GM18520 (cell line): ENCODE measurements around the gene CYP27B1.

Source experiments
- ATAC-seq: cut with Tn5 transposase; IDR thresholded peaks from one replicate; pipeline ENCODE4 v1.9.1; 2021; ENCODE audit not compliant: unreplicated experiment

The CYP27B1 gene, protein sequence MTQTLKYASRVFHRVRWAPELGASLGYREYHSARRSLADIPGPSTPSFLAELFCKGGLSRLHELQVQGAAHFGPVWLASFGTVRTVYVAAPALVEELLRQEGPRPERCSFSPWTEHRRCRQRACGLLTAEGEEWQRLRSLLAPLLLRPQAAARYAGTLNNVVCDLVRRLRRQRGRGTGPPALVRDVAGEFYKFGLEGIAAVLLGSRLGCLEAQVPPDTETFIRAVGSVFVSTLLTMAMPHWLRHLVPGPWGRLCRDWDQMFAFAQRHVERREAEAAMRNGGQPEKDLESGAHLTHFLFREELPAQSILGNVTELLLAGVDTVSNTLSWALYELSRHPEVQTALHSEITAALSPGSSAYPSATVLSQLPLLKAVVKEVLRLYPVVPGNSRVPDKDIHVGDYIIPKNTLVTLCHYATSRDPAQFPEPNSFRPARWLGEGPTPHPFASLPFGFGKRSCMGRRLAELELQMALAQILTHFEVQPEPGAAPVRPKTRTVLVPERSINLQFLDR

DNA sequence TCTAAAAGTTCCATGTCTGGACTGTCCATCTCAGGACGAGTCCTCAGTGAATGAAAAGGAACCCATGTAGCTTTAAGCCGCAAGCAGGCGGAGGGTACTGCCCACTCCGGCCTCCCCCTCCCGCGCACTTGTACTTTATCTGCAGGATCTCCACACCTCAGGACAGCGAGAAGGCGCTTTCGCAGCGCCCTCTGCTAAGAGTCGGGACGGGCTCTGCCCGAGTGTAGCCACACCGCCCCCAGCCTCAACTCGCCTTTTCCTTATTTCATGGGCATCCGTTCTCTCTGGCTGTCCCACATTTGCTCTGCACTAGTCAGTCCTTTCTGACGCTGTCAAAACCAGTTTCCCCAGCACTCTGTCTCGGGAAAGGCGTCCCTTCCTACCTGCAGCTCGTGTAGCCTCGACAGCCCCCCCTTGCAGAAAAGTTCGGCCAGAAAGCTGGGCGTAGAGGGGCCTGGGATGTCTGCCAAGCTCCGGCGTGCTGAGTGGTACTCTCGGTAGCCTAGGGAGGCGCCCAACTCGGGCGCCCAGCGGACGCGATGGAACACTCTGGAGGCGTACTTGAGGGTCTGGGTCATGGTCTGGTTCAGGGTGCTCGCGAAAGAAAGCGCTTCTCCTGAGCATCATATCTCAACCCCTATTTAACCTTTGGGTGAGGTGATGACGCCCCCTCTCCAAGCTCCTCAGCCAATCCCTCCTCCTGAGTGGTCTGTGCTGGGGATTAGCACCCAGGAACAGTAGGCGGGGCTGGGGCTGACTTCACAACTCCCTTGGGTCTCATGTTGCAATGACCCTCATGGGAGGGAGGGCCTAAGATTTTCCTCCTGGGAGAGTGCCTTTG, at the start of gene CYP27B1:
CYP27B1 (minus strand) TSS at position 615 of the 841 bp plus-strand sequence; CDS start at position 578, 37 bp downstream.
- no peak for ATAC-seq

DNA sequence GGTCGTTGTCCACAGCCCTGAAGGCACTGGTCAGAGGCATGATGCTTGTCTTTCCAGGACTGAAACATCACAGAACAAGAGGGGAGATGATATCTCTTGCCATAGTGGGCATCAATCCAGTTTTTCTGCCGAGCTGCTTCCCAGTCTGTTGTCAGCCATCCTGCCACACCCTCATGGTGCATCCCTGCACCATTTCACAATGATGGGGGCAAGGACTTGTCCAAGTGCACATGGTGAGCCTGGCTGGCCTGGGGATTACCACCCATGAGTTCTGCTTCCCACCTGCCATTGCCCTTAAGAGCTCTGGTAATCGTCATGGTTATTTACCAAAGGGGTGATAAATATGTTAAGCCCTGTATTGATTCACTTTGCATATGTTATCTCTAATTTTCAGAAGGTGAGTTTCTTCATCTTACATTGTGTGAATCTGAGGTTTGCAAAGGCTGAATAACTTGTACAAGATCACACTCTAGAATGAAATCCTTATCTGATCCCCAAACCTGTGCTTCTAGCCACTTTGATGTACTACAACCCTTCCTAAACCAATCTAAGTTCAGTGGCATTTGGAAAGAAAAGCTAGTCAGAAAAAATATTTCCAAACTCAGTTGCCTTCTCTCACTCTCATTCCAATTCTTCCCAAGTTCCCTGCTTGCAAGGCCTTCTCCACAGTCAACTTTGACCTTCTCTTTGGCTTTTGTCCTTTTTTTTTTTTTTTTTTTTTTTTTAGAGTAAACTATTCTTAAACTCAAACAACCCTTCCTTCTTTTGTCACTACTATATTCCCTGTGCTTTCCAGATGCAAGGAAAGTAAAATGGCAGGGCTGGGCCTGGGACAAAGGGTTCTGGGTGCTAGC, 49.4 kb upstream of the CYP27B1 start:
- ATAC-seq: no peak

DNA sequence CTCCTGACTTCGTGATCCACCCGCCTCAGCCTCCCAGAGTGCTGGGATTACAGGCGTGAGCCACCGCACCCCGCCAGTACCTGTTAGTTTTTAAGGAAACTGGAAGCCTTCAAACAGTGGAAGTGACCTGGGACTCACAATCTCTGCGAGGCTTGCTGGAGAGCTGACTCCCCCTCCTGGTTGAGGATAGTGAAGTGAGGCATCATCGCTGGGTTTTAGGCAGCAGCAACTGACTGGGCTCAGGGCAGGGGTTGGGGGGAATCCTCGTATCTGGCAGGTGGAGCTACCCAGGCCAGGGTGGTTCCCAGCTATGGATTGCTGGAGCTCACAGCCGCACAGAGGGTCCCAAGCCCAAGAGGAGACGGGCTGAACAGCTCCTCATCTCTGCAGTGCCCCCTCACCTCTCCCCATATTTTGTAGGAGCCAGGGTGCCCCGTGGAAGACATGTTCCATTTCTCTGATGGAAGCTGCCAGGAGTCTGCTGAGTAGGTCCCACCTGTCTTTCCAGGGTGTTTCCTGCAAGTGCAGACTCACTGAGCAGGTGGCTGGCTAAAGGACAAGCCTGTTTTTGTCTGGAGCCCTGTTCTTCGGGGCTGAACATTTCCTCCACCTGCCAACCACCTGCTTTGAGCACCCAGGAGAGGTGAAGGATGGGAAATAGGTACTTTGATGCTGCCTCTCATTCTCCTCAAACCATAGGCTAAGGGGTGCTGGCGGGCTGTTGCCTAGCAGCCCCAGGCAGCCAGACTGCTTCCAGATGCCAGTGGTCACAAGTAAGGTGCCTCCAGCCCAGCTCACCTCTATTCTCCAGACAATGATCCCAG, 48.5 kb upstream of the CYP27B1 start:
- no peak for ATAC-seq

DNA sequence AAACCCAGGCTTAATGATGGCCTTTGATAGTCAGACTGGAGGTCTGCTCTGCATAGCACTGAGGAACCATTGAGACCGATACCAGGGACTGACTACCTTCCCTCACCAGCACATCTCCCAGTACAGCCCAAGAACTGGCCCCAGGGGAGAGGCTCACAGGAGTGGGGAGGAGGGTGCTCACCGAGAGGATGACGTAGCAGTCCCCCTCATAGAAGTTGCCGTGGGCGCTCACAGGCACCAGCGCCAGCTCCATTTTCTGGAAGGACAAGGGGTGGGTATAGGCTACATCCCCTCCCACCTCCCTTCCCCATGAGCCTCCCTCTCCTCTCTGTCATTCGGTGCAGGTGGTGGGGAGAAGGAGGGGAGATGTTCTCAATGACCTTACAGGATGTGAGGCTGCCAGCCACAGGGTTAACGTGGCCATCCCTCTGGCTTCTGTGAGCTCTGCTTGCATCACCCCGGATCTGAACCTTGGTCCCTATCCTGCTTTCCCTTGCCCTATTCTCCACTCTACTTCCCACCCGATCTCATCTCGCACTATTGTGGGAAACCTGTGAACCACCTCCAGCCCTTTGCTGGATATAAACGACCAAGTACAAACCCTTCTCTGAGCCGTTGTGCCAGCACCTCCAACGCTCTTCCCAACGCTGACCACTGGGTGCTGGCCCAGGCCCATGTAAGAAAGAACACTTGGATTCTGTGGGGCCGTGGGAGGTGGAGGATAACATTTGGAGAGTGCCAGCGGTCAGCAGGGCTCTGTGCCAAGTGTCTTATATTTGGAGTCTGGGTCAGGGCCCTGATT, 47.3 kb upstream of the CYP27B1 start:
- ATAC-seq: no peak

DNA sequence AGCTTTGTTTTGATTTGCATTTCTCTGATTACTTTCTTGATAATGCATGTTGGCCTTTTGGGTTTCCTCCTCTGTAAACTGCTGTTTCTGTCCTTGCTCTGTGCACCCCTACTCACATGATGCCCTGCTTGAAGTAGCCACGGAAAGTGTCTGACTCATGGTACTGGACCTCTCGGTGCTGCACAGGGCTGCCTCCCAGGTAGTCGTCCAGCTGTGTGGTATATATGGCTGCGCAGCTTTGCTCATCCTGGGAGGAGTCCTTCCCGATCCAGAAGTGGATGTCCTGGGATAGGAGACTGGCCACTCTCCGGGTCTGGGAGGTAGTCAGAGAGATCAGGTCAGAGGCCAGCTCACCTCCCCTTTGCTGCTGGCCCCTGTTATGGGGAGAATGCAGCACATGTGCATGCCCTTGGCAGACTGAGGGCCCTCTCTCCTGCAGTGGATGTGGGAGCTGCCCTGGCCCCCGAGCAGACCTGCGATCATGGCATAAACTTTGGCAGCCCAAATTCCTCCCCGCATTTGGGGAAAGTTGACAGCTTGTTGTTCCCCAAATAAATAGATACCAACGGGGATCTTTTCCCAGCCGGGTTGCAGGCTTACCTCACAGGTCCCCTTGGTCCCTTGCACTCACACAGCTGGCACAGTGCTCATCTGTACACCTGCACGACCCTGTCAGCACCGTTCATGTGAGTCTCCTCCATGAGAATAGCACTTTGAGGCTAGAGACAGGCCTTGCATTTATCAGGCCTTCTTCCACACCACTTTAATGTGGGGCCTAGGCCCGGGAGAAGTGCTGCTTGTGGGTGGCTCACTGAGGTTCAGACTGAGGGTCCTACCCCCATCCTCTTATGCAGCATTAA, 46.5 kb upstream of the CYP27B1 start:
- no peak for ATAC-seq

DNA sequence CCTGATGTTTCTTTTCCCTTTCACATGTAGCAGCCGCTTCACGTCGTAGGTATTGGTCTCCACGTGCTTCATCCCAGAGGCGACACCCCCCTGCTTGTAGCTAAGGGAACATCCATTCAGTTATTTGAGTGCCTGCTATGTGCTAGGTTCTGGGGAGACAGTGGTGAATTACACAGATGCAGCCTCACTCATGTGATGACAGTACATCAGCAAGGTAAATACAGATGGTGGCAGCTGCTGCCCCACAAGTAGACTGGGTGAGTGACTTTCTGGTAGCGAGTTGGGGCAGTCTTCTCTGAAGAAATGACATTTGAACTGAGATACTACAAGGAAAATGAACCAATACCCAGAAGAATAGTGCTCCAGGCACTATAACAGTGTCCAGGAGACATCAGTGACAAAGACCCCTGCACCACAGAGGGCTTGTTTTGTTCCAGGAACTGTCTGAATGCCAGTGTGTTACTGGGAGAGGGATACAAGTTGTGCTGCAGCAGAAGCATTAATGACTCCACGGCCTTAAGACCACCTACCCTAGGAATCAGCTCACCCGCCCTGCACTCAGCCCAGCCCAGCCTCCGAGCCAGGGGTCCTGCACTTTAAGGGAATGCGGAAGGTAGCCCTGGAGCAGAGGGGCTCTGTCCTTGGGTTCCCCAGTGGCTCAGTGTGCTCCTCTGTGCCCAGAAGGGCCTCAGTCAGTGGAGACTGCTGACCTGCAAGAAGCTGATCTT, 44.3 kb upstream of the CYP27B1 start:
- ATAC-seq: no peak

DNA sequence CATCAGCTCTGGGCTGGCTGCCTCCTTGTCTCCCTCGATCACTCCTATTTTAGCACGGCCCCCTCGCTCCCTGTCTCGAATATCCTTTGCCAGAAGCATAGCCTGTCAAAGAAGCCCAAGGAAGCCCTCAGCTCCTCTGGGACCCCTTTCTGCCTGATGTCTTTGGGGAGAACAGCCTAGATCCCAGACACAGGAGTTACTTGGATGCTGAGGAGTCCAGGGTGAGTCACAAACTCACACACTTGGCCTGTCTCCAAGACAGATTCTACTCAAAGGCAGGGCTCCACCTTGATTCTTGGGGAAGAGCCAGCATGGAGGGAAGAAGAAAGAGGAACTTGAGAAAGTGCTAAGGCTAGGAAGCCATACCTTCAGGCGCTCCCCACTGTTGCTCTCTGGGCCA, 43.6 kb upstream of the CYP27B1 start:
- ATAC-seq: no peak

DNA sequence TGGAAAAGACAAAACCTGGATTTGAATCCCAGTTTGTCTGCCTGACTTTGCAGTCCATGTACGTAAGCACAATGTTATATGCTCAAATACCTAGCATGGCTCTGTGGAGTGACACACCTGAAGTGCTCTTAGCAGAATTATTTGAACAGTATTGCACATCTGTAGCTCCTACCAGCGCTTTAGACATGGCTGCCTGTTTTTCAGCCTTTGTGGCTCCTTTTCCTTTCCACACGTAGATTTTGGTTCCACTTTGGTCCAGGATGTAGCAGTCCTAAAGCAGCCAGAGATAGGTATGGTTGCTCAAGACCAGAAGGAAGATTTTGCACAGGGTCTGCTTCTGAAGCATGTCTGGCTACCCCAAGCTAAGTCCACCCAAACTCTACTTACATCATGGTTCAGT, 42.5 kb upstream of the CYP27B1 start:
- ATAC-seq: no peak

DNA sequence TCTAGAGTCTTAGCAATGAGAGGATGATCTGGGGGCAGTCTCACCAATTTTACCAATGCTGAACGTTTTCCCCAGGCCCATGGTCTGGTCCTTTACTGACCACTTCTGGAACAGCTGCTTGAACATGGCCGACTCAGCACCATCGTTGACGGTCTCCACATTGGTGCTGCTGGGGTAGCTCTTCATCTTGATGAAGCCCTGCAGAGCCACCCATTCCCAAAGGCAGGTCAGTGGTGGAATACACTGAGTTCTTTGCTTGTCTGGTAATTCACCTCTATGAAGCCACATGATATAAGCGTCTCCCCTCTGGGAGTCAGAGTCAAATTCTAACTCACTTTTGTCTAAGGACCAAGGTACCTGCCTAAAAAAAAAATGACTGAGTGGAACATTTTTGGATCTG, 41.5 kb upstream of the CYP27B1 start:
- ATAC-seq: no peak

DNA sequence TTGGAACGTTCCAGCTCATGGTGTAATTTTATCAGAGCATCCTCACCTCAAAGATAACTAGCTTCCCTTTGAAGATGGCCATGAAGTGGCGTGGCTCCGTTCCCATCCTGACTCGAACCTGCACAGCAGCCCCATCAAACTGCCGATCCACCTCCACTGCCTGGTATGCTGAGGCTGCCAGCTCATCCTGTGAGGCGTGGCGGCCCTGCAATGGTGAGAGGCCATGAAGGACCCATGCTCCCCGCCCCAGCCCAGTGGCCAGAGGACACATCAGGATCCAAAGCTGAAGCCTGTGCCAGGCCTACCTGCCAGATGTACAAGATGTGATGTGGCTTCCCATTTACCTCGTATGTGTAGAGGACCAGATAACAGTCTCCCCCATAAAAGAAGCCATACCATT, 40.4 kb upstream of the CYP27B1 start:
- no peak for ATAC-seq

DNA sequence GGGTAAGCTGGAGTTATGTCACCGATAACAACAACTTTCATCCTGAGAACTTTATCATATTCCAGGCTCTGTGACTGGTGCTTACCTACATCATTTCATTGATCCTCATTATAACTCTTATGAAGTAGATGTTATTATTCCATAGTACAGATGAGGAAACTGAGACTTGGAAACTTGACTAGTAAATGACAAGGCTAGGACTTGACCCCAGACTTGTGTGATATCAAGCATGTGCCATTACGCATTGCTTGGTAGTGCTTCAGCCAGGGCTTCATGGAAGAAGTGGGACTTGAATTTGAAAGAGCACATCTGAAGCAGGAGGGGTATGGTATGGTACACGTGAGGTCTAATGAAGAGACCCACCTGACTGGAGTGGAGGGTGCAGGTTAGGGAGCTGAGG, 39.8 kb upstream of the CYP27B1 start:
- ATAC-seq: no peak

DNA sequence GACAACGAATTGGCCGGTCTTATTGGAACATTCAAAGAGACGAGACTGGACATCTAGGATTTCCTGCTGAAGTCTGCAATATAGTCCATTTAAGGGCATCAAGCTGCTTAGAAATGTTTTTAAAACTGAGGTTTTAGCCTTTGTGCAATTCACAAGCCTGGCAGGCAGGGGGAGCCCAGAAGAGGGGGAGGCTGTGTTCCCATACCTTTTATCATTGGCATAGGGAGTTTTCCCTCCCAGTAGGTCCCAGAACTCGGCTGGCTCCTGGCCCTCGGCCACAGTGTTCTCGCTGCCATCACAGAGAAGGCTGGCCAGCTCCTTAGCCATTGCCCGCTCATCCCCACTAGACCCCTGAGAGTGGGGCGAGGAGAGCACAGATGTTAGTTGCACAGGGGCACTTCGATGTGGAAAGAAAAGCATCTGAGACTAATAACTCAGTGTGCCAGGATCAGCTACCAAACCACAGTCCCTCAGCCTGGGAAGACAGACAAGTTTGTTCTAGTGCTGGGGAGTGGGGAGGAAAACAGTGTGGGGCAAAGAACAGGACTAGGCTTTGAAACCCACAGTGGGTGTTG, 36.5 kb upstream of the CYP27B1 start:
- ATAC-seq: no peak

DNA sequence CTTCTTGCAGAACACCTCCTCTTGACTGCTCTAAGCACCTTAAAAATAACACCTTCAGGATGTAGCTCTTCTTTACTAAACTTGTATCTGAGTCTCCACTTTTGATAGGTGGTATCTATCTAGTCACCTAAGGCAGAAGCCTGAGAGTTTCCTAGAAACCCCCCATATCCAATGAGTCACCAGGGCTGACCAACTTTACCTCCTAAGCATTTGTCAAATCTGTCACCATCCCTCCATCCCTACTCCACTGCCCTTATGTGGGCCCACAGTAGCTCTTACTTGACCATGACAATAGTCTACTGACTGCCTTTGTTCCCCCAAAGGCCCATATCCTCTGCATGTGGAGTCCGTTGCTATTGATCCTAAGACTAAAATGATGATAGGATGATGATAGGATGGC, 35.7 kb upstream of the CYP27B1 start:
- no peak for ATAC-seq

DNA sequence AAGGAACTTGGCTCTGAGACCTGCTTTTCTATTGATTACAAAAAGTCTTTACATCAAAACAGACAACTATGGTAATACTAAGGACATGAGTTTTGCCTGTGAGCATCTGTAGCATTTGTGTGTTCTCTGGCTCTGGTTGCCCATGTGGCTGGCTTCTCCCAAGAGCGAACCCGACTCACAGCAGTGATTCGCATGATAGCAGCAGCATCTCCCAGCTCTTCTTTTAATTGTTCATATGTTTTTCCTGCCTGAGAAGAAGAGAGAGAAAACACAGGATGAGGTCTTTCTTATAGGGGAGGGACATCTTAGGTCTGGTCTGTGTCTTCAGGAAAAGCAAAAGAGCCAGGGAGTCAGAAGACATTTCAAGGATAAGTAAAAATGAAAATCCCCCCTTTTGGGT, 34.1 kb upstream of the CYP27B1 start:
- ATAC-seq: no peak

DNA sequence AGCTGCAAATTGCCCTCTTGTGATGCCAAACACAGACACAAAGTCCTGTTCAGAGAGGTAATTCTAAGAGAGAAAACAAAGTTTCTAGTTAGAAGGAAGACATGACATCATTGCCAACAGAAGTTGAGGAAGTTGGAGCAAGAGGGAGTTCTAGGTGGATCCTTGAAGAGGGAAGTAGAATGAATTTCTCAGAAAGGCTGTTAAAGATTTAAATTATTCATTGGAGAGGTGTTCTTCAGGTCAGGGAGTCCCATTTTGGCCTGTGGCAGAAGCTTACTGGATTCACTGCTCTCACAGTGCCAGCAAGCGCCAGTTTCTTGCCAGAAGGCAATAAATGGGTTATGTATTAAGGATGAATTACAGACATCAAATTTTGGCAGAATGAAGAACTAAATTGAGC, 31.1 kb upstream of the CYP27B1 start:
- no peak for ATAC-seq

DNA sequence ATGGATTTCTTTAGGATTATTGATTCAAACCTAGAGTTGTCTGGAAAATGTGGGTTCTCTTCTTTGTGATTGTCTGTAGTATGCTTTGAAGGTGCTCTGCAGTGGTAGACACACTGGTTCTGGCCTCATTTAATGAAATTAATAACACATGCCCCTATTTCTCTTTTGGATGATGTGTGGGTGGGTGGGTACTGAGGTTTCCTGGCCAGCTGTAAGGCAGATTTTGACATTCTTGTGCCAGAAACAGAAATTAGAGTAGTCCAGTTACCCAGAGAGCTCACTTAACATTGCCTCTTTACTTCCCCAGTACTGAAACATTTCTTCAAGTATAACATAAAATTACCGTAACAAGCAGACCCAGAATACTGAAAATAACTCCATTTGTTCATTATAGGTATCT, 30.1 kb upstream of the CYP27B1 start:
- ATAC-seq: no peak

DNA sequence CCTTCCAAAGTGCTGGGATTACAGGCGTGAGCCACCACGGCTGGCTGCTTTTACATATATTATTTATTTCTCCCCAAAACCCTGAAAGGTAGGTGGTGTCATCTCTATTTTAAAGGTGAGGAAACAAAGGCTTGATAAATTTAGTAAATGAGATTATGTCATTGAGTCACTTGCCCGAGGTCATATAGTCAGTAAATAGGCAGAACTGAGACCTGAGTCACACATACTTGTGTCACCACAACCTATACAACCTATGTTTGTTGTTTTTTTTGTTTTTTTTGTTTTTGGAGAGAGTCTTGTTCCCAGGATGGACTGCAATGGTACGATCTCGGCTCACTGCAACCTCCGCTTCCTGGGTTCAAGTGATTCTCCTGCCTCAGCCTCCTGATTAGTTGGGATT, 28.5 kb upstream of the CYP27B1 start:
- no peak for ATAC-seq

DNA sequence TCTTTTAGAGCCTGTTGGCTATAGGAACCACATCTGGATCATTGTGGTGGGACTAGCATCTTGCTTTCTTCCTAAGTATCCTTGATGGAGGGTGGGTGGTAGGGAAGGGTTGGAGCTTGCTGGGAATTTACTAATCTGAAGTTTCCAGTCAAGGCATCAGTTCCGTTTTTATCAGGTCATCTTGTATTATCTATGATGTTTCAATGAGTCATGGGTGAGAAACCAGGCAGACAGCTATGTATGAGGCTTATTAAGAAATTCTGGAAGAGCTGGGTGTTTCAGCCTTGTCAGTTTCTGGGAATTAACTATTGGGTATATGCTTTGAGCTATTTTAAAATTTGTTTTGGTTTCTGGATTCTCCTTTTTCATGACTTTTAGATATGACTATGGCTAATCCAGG, 27.0 kb upstream of the CYP27B1 start:
- no peak for ATAC-seq
